Keratinocyte (primary cell): ENCODE results near the gene GMEB2.

ENCODE experiments used
- CTCF ChIP-seq, 3 experiments: IDR thresholded peaks in 1 of 3; conservative IDR thresholded peaks in 1 of 3; optimal IDR thresholded peaks in 1 of 3; 2 replicates in 2 of 3; 3 replicates in 1 of 3; pipeline versions ENCODE3 to v1.5.1; 2011; ENCODE audit warnings: low read length in 3 of 3, mild to moderate bottlenecking in 3 of 3, moderate library complexity in 2 of 3, control low read depth in 1 of 3, inconsistent platforms in 1 of 3; ENCODE audit not compliant: insufficient read depth in 2 of 3; ENCODE audit errors: extremely low read depth in 1 of 3
- EZH2 ChIP-seq: IDR thresholded peaks from one replicate; pipeline ENCODE4 v1.6.1; 2012; ENCODE audit warnings: inconsistent platforms, mild to moderate bottlenecking, low read length, moderate library complexity

- TF ChIP-seq CTCF (optimal IDR thresholded peaks at IDR 0.05 in 1 of 3, IDR thresholded peaks at IDR 0.05 in 1 of 3, conservative IDR thresholded peaks at IDR 0.05 in 1 of 3; ENCODE audit: extremely low read depth in 1 of 3, insufficient read depth in 2 of 3, low read length in 3 of 3): no peak
- TF ChIP-seq EZH2: no peak
Observed at GRCh38 chr20:63577317-63577894, 49.5 kb downstream of the GMEB2 start.
